GM19452 (cell line): Measurements from ENCODE around the gene CARD19.
A peak's percentile ranks its signal among the peaks of the same experiment; 100 is the strongest.

ENCODE experiments used
- ATAC-seq: cut with Tn5 transposase; IDR thresholded peaks from one replicate; pipeline ENCODE4 v1.9.1; 2021; ENCODE audit not compliant: unreplicated experiment

Gene CARD19

GRCh38 chr9:93096131-93096802 is at the start of gene CARD19:
Gene CARD19, plus strand, starts transcription at chr9:93096217. Its CDS starts 129 bp downstream, at chr9:93096346.
- peak; percentile 38 for ATAC-seq

DNA sequence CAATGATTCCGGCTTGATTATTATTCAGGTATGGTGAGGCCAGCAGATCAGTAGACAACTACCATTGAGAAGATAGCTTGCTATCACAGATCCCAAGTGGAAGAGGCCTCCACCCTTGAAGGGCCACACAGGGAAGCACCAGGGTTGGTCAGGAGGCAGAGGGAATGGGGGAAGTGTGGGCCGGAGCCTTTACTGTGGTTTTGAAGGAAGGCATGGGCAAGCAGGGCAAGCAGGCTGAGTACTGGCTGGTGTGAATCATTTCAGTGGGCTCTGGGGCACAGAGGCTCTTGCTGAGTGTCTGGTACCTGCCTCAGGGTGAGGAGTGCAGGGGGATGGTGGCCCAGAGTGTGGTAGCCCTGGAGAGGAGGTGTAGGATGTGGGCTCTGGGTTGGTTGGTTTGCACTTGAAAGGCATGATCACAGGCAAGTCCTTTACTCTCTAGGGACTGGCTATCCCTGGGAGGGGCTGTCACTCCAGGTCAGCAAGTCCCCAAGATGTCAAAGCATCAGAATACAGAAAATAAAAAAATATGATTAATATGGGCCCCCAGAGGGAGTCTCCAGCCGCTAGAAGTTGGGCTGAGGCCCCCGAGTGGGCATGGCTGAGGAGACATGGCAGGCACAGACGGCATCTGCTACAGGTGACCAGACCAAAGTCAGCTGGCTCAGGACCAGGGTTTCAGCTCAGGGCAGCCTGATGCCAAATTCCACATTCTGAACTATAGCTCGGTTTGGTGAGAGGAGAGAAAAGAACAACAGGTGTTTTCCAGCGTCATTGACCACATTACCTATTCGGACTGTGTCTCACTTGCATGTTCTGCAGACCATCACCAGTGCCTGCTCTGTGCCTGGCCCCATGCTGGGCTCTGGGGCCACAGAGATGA is 47.2 kb upstream of the CARD19 start:
- no peak for ATAC-seq

GRCh38 chr9:93049491-93049890 is 46.5 kb upstream of the CARD19 start:
- no peak for ATAC-seq

GRCh38 chr9:93050231-93050630 is 45.8 kb upstream of the CARD19 start:
- no peak for ATAC-seq

- no peak for ATAC-seq
Measured at GRCh38 chr9:93051680-93052089, 44.3 kb upstream of the CARD19 start.

DNA sequence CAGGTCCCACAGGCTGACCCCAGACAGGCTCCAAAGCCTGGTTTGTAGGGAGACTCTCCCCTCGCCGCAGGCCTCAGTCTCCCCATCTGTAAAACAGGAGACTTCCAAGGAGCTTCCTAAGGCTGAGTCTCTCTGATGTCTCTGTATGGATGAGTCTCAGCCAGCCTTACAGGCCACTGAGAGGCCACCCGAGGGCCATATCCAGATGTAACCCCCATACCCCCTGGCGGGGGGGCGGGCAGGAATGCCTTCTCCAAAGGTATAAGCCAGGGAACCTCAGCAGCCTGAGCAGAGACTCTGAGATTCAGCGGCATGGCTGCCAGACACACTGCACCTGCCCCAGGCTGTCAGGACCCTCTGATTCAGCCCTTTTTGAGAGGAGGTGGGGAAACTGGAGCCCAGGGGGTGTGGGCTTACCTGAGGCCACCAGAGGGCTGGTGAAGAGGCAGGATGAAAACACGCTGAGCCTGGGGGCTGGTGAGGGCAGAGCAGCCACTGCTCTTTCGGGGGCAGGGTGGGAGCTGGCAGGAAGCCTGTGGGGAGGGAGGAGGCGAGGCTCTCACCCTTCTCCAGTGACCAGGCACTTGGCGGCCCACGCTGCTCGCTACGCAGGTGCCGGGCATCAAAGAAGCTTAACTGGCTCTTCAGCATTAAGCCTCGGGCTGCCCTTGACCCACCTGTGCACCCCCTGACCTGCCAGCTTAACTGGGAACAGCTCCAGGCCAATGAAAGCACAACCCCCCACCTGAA is 43.1 kb upstream of the CARD19 start:
- no peak for ATAC-seq

DNA sequence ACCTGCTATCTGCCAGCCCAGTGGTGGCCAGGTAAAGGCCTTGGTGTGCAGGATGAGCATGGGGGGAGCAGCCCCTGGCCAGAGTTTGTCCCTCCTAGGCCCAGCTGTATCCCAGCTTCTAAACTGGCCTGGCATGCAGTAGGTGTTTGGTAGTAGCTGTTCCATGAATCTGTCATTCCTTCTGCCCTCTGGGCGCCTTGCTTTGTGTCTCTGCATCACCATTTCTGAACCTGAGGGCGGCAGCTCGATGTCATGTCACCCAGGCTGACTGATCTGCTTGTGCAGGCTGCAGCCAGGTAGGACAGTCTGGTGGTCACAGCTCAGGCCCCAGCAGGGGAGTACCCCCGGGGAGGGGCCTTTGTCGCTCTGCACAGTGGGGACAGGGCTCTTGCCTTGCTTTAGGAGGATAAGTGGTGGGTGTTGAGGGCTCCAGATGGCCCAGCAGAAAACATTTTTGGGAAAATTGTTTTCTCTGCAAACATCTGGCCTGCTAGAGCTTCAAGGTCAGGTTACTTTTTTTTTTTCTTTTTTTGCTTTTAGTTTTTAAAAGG is 42.2 kb upstream of the CARD19 start:
- ATAC-seq, result no peak

DNA sequence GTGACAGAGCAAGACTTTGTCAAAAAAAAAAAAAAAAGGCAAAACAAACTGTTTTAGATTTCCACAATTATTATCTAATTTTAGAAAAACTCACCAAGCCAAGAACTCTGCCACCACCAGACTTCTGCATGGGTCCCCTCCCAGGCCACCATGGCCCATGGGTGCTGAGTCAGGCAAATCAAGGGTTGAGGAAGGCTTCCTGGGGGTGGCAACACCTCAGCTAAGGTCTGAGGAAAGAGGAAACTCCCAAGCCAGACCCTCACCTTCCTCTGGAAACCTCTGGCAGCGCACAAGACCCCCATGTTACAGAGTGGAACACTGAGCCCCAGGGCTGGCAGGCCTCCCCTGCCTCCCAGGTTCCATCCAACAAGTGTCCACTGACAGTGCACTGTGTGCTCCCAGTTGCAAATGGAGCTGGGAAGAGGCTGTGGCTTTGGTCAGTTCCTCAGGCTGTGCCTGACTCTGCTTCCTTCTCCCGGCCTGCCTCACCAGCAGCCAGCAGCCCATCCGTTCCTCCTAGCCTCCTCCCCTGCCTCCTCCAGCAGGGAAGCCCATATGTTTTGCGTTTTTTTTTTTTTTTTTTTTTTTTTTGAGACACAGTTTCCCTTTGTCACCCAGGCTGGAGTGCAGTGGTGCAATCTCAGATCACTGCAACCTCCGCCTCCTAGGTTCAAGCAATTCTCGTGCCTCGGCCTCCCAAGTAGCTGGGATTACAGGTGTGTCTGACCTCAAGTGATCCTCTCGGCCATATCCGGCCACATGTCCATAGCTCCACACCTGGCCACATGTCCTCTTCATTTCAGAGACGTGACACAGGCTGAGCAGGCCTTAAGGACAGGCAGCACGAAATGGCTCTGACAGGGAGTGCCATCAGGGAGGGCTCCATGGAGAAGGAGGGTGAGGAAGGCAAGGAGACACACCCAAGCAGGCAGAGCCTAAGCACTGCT is 41.0 kb upstream of the CARD19 start:
- no peak for ATAC-seq

DNA sequence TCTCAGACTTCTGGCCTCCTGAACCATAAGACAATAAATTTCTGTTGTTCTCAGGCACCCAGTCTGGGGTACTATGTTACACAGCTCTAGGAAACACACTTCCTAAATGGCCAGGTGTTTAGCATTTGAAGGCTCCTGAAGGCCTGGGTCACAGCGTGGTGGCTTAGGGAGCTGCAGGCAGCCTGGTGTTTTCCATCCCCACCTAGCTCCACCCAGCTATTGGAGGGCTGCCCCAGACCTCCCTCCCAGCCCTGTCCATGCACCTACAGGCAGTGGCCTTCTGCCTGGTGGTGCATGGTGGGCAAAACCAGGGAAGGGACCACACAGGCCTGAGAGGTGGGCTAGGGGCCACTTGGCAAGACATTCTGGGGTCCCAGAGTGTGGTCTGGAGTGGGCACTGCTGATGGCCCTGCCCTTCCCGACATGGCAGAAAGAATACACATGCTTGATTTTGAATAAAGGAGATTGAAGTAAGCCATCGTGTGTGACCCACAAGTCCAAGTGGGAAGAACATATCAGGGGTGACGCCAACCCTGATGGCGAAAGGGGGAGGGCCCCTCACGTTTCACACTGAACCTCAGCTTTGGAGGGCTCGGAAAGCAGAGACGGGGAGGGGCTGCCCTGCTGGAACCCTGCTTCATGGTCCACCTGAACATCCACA is 38.8 kb upstream of the CARD19 start:
- ATAC-seq, result no peak

- peak; percentile 13 for ATAC-seq
Measured at GRCh38 chr9:93057703-93058354, 38.2 kb upstream of the CARD19 start.

DNA sequence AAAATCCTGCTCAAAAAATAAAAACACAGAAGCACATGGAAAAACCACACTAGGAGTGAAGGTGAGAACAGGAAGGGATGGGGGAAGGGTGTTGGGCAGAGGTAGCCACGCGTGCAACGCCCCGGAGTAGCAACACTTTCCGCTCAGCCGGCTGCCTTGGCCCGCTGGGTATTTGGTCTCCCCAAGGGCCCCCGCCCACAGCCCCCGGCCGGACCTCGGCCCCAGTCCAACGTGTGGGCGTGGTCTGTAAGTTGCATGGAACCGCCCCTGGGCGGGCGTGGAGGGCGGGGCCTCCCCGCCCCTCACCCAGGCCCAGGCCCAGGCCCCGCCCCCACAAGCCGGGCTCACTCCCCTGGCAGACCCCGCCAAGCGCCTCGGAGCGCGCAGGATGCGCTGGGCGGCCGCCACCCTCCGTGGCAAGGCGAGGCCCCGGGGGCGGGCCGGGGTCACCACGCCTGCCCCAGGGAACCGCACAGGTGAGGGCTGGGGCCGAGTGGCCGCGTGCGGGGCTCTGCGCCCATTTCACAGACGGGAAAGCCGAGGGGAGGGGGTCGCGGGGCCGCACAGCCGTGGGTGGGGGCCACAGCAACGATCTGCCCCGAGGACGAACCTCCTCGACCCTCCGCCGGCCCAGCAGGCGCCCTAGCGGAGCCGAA is 37.5 kb upstream of the CARD19 start, which contains the start of gene SUSD3:
Gene SUSD3 (plus strand): TSS at position 347 of the 656 bp plus-strand sequence. CDS start 42 bp downstream, at position 389.
- peak; percentile 54 for ATAC-seq

GRCh38 chr9:93059011-93059714 is 36.9 kb upstream of the CARD19 start:
- peak; percentile 8 for ATAC-seq

GRCh38 chr9:93059715-93060578 is 36.1 kb upstream of the CARD19 start:
- ATAC-seq, result no peak

- no peak for ATAC-seq
Measured at GRCh38 chr9:93060746-93061259, 35.2 kb upstream of the CARD19 start.

GRCh38 chr9:93061260-93061751 is 34.7 kb upstream of the CARD19 start:
- ATAC-seq, result no peak
